Gastrocnemius medialis (tissue), 4 donors: ENCODE results near the gene ATP9A. TPM values are rescaled to one million over a fixed set of nuclear protein-coding genes. Genes with fewer than 3 reads are reported as not detected.
"Not testable (repeated sequence)": the region's sequence is repeated elsewhere in the genome, so short reads cannot be mapped to it uniquely, and the experiment has no call there.

Experiments
- ATAC-seq, 2 donors: fragments of 150-250 bp; one replicate each; pipeline ENCODE4 v1.9.1; 2016
- DNase-seq, 2 donors: peaks; one replicate each; pipeline ENCODE4 v3.0.0-alpha.2; 2019
- H3K27ac ChIP-seq, 4 donors: fragments of 200-600 bp; sonication (generic); 1 replicate in 1 of 4; 2 replicates in 3 of 4; pipeline ENCODE4 v1.5.1; 2016 to 2018; ENCODE audit warnings: mild to moderate bottlenecking in 2 of 4, moderate library complexity in 1 of 4
- H3K27me3 ChIP-seq, 3 donors: fragments of 200-600 bp; sonication (generic) in 2 of 3; 1 replicate in 1 of 3; 2 replicates in 2 of 3; pipeline versions ENCODE4 v1.5.1 to v1.6.0; 2016 to 2019; ENCODE audit warnings: mild to moderate bottlenecking in 1 of 3, moderate library complexity in 1 of 3
- H3K36me3 ChIP-seq, 2 donors: fragments of 200-600 bp; sonication (generic) in 1 of 2; one replicate each; pipeline ENCODE4 v1.5.1; 2017 to 2018
- H3K4me1 ChIP-seq, 2 donors: fragments of 200-600 bp; sonication (generic) in 1 of 2; one replicate each; pipeline ENCODE4 v1.5.1; 2016 to 2017; ENCODE audit warnings: mild to moderate bottlenecking in 2 of 2
- H3K4me3 ChIP-seq, 4 donors: fragments of 200-600 bp; sonication (generic) in 3 of 4; 1 replicate in 1 of 4; 2 replicates in 3 of 4; pipeline ENCODE4 v1.5.1; 2016 to 2019; ENCODE audit warnings: mild to moderate bottlenecking in 2 of 4
- H3K9me3 ChIP-seq, 3 donors: fragments of 200-600 bp; sonication (generic) in 2 of 3; 1 replicate in 1 of 3; 2 replicates in 2 of 3; pipeline ENCODE4 v1.5.1; 2016 to 2019
- CTCF ChIP-seq, 5 experiments: fragments of 450-650 bp in 3 of 5; fragments of 200-600 bp in 2 of 5; sonication (generic) in 2 of 5; IDR thresholded peaks in 4 of 5; conservative IDR thresholded peaks in 1 of 5; 1 replicate in 4 of 5; 2 replicates in 1 of 5; pipeline ENCODE4 v1.5.1; 2016 to 2019; ENCODE audit warnings: antibody characterized with exemption in 5 of 5, mild to moderate bottlenecking in 3 of 5, moderate library complexity in 3 of 5
- POLR2A ChIP-seq, 2 donors: fragments of 450-650 bp; IDR thresholded peaks; one replicate each; pipeline ENCODE4 v1.6.1; 2017; ENCODE audit warnings: antibody characterized with exemption in 2 of 2, mild to moderate bottlenecking in 2 of 2, moderate library complexity in 2 of 2
- in situ Hi-C, 4 donors: fragments of 200-750 bp; cut with MboI; loops; one replicate each; pipeline versions ENCODE4 v1.15.0 to v1.8.0; 2017; ENCODE audit warnings: low sequenced_read_pairs in 4 of 4
- intact Hi-C: fragments of 100-400 bp; cut with DNase I; formaldehyde crosslinking; loops from one replicate; pipeline ENCODE4 v1.15.1; 2023; ENCODE audit warnings: low total_unique reads
- total RNA-seq, 4 donors: library from RNA; depleted of rRNA; stranded (reverse); fragments of >200 nt; gene quantifications; one replicate each; pipeline versions ENCODE4 v1.1.0 to v1.2.3, GENCODE V29; 2016

The ATP9A gene
- total RNA-seq, 4 donors from 2014 or later, result 11.8 to 34.8 (median 20.8) TPM

- Histone ChIP-seq H3K27me3 (no peaks in the 10 kb centered on the region), H3K9me3 (no peaks in the 10 kb centered on the region), H3K27ac (no peak overlapping the region), H3K4me1 (no peaks in the 10 kb centered on the region), H3K36me3 (no peaks in the 10 kb centered on the region), H3K4me3 (no peak overlapping the region)
- DNase-seq, result no peak
- intact Hi-C loops, result no loop called here
- ATAC-seq, result no peak
- TF ChIP-seq CTCF (IDR thresholded peaks at IDR 0.05 in 4 of 5, conservative IDR thresholded peaks at IDR 0.05 in 1 of 5) (no peak), POLR2A (IDR thresholded peaks at IDR 0.05) (no peak)
- in situ Hi-C loops, result no loop called here
Observed at GRCh38 chr20:51772236-51772635, 4.0 kb upstream of the ATP9A start.

DNA sequence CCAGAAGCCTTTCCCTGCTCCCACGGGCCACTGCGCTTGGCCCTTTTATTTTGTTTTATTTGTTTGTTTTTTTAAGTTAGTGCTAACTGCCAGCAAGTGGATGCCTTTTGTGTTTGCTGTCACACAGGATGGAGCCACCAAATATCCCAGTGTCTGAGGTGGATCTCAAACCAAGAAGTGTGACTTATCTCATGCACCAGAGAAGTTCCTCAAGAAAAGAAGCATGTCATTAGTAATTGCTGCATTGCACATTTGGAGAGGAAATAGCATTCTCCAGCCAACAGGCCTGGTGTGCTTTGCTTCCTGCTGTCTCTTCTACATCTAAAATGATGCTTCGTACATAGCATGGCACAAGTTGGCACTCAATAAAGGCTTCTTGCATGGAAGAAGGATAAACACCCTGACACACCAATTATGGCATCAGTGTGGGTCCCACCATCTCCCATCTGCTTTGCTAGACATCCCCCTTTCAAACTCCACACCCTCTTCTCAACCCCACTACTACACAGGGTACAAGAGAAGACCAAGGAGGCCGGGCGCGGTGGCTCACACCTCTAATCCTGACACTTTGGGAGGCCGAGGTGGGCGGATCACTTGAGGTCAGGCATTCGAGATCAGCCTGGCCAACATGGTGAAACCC is 1.9 kb upstream of the ATP9A start:
- Histone ChIP-seq H3K9me3 (no peaks in the 10 kb centered on the region), H3K36me3 (no peaks in the 10 kb centered on the region), H3K4me3 (no peak overlapping the region), H3K27me3 (no peaks in the 10 kb centered on the region), H3K4me1 (no peaks in the 10 kb centered on the region), H3K27ac (no peak overlapping the region)
- intact Hi-C loops, result no loop called here
- TF ChIP-seq POLR2A (IDR thresholded peaks at IDR 0.05) (no peak), CTCF (IDR thresholded peaks at IDR 0.05 in 4 of 5, conservative IDR thresholded peaks at IDR 0.05 in 1 of 5) (no peak)
- no peak for DNase-seq
- in situ Hi-C loops, result no loop called here
- ATAC-seq, result no peak

GRCh38 chr20:51768759-51769517 is 748 bp upstream of the ATP9A start:
- Histone ChIP-seq H3K4me1 (no peaks in the 10 kb centered on the region), H3K27ac (no peak overlapping the region), H3K9me3 (no peaks in the 10 kb centered on the region), H3K27me3 (no peaks in the 10 kb centered on the region), H3K4me3 (no peak overlapping the region), H3K36me3 (no peaks in the 10 kb centered on the region)
- no peak for ATAC-seq
- DNase-seq, result no peak
- intact Hi-C loops, result no loop called here
- in situ Hi-C loops, result no loop called here
- no peak for TF ChIP-seq POLR2A (IDR thresholded peaks at IDR 0.05)
- TF ChIP-seq CTCF (IDR thresholded peaks at IDR 0.05 in 4 of 5, conservative IDR thresholded peaks at IDR 0.05 in 1 of 5), result no peak

DNA sequence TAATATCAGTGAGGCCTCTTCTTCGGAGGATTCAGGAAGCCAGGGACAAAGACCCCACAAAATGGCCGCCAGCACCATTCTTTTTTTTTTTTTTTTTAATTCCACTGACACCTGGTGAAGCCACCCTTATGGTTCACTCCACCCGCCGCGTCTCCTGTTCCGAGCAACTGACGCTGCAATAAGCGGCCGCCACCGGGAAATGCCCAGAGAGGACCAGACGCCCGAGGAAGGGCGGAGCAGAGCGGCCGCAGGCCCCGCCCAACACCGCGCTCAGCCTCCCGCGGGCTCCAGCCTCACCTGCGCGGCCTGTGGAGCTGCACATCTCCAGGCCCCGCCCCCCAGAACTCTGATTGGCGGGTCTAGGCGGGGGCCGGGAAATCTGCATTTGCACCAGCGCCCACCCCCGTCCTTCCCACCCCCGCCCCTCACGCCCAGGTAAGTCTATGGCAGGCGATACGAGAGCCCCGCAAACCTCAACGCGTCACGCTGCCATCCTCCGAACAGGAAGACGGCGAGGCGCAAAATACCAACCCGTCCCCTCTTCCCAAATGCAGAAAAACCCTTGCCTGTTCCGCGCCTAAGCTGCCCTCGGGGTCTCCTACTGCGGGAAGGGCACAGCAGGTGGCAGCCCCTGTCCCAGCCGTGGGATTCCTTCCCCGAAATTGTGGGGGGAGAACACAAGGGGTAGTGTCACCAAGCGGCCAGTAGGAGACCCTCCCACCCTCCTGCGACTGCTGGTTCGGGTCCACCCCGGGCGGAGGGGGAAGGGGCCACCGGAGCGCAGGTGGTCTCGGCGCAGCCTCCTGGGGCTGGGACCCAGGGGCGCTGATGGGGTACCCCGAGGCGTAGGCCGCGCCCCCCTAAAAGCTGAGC is 960 bp downstream of the ATP9A start:
- peak; percentile 55 to 71 for ATAC-seq
- in situ Hi-C loops (no loop called here), intact Hi-C loops (no loop called here)
- H3K27me3 ChIP-seq, result no peaks in the 10 kb centered on the region
- no peaks in the 10 kb centered on the region for H3K9me3 ChIP-seq
- H3K36me3 ChIP-seq, result no peaks in the 10 kb centered on the region
- H3K4me1 ChIP-seq, result no peaks in the 10 kb centered on the region
- TF ChIP-seq CTCF (IDR thresholded peaks at IDR 0.05 in 4 of 5, conservative IDR thresholded peaks at IDR 0.05 in 1 of 5) (peak in 3 of 5 experiments; percentile 14 to 40 (median 34)), POLR2A (IDR thresholded peaks at IDR 0.05) (peak in 1 of 2 donors; percentile 30)
- peak; percentile 42 to 45 for DNase-seq
- peak overlapping the region in 3 of 4 donors; percentile 36 to 72 (median 70) for H3K27ac ChIP-seq
- peak overlapping the region; percentile 56 to 78 (median 74) for H3K4me3 ChIP-seq

- H3K27me3 ChIP-seq, H3K4me3 ChIP-seq, in situ Hi-C loops, H3K36me3 ChIP-seq, intact Hi-C loops, H3K9me3 ChIP-seq, ATAC-seq, H3K4me1 ChIP-seq, DNase-seq, H3K27ac ChIP-seq: not testable (repeated sequence)
Observed at GRCh38 chr20:51765381-51765780, 2.8 kb downstream of the ATP9A start.
